Measurements from ENCODE around the gene MCTP2. TPM values are rescaled to one million over a fixed set of nuclear protein-coding genes. Genes with fewer than 3 reads are reported as not detected.

The MCTP2 gene
- polyA plus RNA-seq, 1 experiment: 18.1 TPM

DNA sequence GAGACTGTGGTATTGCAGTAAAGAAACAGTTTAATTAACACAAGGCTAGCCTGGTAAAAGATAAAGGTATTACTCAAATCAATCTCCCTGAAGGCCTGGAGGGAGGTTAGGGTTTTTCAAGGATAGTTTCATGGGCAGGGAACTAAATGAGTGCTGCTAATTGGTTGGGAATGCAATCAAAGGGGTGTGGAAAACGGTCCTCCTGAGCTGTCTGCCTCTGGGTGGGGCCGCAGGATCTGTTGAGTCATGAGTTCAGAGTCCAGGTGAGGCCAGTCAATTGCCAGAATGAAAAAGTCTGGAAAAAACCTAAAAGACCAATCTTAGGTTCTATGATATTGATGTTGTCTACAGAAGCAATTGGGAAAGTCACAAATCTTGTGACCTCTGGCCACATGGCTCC, 293.2 kb downstream of the MCTP2 start:
- POLR2A ChIA-PET: no interaction called here
- Histone ChIP-seq H3K27me3 (ENCODE audit: control insufficient read depth, insufficient read depth, low read length) (no peaks in the 10 kb centered on the region), H3K4me3 (ENCODE audit: low read depth, low read length) (no peak overlapping the region), H3K9me3 (ENCODE audit: control insufficient read depth, insufficient read depth, low read length) (no peaks in the 10 kb centered on the region), H3K27ac (ENCODE audit: low read depth, low read length) (no peak overlapping the region)
- DNase-seq (ENCODE audit: low read depth, low spot score): no peak
- TF ChIP-seq, protein P1, sequence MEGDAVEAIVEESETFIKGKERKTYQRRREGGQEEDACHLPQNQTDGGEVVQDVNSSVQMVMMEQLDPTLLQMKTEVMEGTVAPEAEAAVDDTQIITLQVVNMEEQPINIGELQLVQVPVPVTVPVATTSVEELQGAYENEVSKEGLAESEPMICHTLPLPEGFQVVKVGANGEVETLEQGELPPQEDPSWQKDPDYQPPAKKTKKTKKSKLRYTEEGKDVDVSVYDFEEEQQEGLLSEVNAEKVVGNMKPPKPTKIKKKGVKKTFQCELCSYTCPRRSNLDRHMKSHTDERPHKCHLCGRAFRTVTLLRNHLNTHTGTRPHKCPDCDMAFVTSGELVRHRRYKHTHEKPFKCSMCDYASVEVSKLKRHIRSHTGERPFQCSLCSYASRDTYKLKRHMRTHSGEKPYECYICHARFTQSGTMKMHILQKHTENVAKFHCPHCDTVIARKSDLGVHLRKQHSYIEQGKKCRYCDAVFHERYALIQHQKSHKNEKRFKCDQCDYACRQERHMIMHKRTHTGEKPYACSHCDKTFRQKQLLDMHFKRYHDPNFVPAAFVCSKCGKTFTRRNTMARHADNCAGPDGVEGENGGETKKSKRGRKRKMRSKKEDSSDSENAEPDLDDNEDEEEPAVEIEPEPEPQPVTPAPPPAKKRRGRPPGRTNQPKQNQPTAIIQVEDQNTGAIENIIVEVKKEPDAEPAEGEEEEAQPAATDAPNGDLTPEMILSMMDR (IDR thresholded peaks at IDR 0.05; ENCODE audit: low read depth, low read length): no peak
- CTCF ChIA-PET: interaction anchor here (1.2 kb wide), 1 partner anchor 197 kb away, joined by 3 read pairs; no protein-coding TSS in a partner anchor

DNA sequence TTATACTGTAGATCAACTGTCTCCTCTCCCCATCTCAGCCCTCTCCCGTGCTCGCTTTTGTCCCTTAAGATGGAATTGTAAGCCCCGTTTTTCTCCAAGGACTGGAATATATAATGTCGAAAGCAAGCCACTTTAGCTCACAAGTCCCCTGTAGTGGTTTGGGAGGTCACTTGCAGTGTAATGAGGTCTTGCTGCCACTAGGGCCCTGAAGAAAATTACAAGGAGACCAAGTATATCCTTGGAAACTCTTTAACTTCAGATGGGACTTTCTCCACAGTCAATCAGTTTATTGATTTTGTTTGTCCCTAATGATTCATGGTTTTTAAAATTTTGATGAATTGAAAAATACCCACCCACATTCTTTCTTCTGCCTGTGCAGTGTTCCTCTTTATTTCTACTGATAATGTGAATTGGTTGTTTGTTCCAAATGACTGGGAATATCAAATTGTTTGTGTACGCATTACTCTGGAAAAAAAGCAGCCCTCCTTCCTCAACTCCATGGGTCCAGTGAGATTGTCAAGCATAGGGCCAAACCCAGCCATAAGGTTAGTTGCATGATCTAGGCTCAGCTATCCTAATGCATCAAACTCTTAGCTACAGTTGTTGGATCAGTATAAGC, 294.8 kb downstream of the MCTP2 start:
- CTCF ChIA-PET: interaction anchor here (0.6 to 1.1 kb wide), 2 partner anchors 10 to 15 kb away, joined by 3 to 4 read pairs; no protein-coding TSS in a partner anchor
- POLR2A ChIA-PET: no interaction called here
- no peak for DNase-seq (ENCODE audit: low read depth, low spot score)
- H3K9me3 ChIP-seq (ENCODE audit: control insufficient read depth, insufficient read depth, low read length): no peaks in the 10 kb centered on the region
- H3K27me3 ChIP-seq (ENCODE audit: control insufficient read depth, insufficient read depth, low read length): no peaks in the 10 kb centered on the region
- TF ChIP-seq, protein P1 (IDR thresholded peaks at IDR 0.05; ENCODE audit: low read depth, low read length): peak; percentile 44
- H3K27ac ChIP-seq (ENCODE audit: low read depth, low read length): no peak overlapping the region
- no peak overlapping the region for H3K4me3 ChIP-seq (ENCODE audit: low read depth, low read length)

DNA sequence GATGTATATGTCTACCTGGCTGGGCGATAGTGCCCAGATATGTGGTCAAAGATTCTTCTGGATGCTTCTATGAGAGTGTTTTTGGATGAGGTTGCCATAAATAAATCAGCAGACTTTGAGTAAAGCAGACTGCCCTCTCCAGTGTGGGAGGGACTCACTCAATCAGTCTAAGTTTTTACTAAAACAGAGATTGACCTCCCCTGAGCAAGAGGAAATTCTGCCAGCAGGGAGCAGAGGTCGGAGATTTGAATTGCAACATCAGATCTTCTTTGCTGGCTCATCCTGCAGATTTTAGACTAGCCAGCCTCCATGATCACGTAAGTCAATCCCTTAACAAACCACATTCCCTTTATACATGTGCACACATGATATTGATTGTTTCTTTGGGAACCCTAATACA, 300.9 kb downstream of the MCTP2 start:
- TF ChIP-seq, protein P1 (IDR thresholded peaks at IDR 0.05; ENCODE audit: low read depth, low read length): no peak
- Histone ChIP-seq H3K4me3 (ENCODE audit: low read depth, low read length) (no peak overlapping the region), H3K9me3 (ENCODE audit: control insufficient read depth, insufficient read depth, low read length) (no peaks in the 10 kb centered on the region), H3K27ac (ENCODE audit: low read depth, low read length) (no peak overlapping the region), H3K27me3 (ENCODE audit: control insufficient read depth, insufficient read depth, low read length) (no peaks in the 10 kb centered on the region)
- ChIA-PET CTCF (no interaction called here), POLR2A (no interaction called here)
- no peak for DNase-seq (ENCODE audit: low read depth, low spot score)
